PC-9 (cell line): Measurements from ENCODE around the gene ECHDC3.

Experiments
- EZH2 ChIP-seq: fragments of 200-600 bp; sonication (generic); IDR thresholded peaks from 2 replicates; pipeline ENCODE4 v1.8.0; 2017; ENCODE audit warnings: antibody characterized with exemption, low read depth
- TF ChIP-seq, protein P1 (sequence below): fragments of 200-600 bp; sonication (generic); conservative IDR thresholded peaks from 2 replicates; pipeline ENCODE4 v1.6.1; 2017; ENCODE audit warnings: mixed run types, antibody characterized with exemption, mild to moderate bottlenecking, moderate library complexity

DNA sequence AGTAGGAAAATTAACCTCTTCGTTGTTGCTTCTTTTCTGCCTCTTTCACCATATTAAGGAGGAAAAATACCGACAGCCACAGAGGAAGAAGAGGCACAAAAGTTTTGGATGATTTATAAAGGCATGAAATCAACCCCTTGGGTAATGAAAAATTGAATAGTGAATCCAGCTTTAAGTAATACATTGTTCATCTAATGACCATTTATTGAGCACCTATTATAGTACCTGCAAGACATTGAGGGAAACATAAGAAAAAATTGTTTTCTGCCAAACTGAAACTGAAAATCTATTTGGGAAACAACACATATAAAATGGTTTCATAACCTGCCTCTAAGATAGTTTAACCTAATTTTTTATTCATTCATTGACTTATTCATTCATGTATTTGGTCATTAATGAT lies 8.2 kb downstream of the ECHDC3 start:
- TF ChIP-seq, protein P1, sequence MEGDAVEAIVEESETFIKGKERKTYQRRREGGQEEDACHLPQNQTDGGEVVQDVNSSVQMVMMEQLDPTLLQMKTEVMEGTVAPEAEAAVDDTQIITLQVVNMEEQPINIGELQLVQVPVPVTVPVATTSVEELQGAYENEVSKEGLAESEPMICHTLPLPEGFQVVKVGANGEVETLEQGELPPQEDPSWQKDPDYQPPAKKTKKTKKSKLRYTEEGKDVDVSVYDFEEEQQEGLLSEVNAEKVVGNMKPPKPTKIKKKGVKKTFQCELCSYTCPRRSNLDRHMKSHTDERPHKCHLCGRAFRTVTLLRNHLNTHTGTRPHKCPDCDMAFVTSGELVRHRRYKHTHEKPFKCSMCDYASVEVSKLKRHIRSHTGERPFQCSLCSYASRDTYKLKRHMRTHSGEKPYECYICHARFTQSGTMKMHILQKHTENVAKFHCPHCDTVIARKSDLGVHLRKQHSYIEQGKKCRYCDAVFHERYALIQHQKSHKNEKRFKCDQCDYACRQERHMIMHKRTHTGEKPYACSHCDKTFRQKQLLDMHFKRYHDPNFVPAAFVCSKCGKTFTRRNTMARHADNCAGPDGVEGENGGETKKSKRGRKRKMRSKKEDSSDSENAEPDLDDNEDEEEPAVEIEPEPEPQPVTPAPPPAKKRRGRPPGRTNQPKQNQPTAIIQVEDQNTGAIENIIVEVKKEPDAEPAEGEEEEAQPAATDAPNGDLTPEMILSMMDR, result no peak
- no peak for TF ChIP-seq EZH2
